NCI-H226 (cell line): ENCODE data around the gene ZNF407.

ENCODE experiments used
- DNase-seq: peaks from one replicate; pipeline ENCODE4 v3.0.0-alpha.2; 2015

ZNF407 gene

DNA sequence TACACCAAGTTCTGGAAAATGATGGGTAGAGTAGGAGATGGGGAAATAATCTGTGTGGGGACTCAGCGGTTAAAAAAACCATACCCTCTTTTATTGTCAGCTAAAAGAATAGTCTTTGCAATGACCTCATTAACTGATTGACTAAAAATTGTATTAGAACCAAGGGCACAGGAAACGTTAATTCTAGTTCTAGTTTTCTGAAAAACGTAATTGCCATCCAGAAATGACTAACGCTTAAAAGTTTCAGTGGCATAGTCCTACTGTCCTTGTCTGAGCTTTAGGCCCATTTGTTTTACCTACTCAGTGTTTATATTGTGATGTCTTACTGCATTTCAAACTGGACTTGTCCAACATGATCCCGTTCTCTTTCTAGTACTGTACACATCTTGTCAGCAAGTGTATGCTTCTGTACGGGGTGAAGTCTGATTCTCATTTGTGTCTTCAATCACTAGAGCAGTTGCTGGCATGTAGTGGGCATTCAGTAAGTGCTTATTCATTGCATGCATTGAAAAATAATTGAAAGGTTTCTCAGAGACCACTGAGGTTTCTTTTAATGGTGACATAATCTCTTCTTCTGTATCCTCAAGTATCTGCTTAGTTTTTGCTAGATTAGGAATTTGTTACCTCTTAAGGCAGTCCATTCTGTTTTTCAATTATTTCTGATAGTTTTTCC lies 81.5 kb downstream of the ZNF407 start:
- DNase-seq: no peak

DNA sequence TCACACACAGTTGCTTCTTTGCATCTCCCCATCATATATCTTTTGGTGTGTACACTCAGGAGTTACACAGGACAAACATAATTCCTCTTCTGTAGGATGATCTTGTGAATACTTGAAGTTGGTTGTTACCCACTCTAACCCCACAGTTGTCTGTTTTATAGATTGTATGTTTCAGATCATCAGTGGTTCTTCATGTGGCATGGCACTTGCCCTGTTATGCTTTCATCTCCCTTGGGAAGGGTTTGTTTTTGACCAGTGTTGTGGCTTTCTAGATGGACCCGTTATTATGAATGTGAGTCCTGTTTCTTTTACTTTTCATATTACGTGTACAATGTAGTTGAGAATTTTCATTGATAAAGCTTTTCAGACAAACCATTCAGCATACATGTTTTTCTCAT lies 82.0 kb downstream of the ZNF407 start:
- DNase-seq: no peak

DNA sequence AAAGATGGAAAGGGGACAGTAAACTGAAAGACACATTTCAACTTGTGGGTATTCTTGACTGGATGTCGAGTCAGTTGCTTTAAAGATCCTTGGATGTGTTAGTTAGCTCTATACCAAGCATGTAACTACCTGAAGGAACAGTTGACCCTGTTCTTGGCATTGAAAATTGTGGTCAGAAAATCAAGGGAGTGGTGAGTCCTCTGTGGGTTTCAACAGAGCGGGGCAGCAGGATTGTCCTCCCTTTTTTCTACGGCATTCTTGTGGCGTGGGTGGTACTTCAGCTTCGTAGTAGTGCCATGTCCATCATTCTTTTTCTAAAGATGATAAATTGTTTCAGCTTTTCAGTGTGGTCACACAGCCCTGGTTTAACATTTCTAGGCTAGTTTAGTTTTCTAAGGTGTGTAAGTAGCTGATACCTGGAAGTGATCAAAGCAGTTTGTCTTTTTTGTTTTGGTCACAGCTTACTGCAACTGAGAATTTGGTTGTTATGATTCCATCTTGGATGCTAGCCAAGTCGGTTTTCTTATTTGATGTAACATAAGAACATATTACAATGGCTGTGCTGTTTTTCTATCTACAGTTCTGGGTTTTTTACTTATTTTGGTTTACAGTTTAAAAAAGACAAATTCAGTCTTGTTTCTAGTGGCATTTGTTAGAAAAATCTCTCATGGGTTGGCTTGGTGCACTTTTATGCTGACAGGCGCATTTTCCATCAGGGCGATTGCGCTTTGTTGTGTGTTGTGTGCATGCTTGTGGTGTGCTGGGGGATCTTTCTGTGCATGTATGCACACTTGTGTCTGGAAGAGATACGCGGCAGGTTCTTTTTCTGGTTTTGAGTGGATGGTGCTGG lies 84.7 kb downstream of the ZNF407 start:
- no peak for DNase-seq

DNA sequence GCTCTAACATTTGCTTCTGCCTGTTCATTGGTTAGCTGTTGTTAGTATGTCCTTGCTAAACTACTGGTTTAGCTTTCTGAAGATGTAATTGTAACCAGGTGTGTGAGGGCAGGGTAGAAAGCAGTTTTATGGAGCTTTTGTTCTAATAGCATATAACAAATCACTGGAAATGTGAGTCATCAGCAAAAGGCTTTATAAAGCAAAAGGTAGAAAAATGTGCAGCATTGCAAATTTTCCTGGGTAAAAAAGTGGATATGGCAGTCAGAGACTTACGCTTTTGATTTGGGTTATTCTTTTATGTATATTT lies 85.3 kb downstream of the ZNF407 start:
- DNase-seq: no peak

DNA sequence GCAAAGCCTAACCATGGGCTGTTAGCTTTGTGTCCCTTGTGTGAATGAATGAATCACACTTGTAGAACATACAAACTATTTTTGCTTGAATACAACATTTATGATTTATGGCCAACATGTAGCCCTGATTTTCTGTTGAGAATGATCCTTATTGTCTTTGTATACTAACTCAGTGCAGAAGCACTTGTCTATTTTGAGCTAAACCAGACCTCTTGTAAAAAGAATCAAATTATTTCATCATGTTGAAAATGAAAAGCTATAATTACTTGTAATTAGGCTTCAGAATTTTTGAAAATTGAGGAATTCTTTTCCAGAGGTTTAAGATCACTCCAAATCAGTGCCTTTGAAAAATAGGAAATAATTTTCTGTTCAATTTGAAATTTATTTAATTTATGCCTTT lies 85.9 kb downstream of the ZNF407 start:
- no peak for DNase-seq

DNA sequence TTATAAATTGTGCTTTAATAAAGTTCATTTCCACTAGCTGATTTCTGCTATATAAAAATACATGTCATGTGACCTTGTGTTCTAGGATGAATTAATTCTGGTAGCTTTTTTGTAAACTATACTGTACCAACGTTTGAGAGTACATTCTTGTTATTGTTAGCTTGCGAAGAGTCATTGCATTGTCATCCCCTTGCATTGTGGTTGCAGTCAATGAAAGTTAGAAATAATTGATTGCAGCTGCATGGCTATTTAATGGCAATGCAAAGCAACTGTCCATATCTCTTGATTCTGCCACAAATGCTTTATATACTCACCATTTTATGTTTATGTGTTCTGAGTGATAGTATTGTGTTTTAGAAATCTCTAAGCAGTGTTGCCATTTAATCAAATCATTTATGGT lies 91.6 kb downstream of the ZNF407 start:
- DNase-seq: no peak

DNA sequence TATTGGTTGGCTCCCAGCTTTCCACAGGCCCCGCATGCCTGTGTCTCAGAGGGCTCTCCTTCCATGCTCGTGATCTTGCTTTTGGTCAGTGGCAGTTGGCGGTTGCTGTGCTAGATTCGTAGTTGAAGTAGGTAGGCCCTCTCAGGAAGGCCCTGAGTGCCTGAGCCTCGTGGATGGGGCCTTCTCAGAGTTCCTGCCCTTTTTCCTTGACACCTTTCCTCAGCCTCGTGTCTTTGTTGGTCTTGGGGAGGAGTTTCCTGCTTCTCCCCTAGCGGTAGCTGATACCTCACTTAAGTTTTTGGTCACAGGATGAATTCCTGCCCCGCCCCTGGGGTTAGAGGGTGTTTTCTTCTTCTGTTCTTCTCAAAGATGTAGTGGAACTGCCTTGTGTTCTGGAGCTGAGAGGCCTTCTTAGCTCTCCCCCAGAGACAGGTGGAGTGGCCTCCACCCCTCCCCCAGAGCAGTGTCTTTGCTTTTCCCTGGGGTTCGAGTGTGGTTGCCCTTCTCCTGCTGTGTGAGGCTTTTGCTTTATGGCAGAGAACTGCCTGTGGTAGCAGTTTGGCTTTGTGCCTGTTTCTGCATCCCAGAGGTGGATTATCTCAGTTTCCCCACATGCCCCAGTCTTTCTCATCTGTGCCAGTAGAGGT lies 94.8 kb downstream of the ZNF407 start:
- no peak for DNase-seq

DNA sequence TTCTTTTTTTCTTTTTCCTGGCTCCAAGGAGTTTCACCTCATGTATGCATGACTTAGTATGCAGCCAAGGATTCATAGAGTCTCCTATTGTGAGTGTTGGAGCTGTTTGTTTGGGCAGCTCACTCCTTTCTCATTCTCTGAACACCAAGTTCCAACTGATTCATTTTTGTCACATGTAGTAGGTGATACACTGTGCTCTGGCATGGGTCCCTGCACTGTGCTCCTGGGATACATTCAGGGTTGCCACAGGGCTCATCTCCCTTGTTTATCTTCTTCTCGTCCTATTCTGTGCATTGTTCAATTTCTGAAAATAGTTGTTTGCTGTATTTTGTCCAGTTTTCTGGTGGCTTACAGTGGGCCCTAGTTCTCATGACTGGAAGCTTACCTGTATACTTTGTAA lies 96.8 kb downstream of the ZNF407 start:
- DNase-seq: no peak

DNA sequence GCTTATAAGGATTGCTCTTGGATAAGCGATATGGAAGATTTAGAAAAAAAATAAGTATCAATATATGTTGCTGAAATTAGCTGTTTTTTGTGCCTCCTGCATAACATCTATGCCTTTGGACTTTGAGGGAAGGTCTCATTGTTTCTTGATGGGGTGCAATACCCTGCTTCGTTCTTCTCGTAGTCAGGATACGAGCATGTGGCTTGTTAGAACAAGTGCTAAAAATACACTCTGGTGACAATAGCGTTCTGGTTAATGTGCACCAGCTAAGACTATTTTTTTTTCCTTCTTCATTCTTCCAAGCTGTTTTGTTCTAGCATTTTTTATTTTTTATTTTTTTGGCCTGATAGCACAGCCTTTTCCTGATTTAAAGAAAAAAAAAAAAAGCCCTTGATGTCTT lies 97.5 kb downstream of the ZNF407 start:
- DNase-seq: no peak

DNA sequence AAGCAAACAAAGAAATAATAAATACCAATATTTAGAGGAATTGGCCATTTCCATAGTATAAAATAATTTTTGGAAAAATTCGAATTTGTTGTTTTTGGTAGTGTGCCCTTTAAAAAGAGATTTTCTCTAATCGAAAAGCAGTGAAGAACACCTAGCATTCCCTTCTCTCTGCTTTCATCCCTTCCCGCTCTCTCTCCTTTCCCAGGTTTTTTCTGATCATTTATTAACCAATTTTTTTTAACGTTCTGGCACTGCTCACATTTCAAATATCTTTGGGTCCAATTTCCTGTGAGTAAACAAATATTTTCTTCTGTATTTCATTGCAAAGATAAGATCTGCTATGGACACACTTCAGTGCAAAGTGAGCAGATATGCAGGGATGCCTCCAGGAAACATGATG lies 101.2 kb downstream of the ZNF407 start:
- no peak for DNase-seq

DNA sequence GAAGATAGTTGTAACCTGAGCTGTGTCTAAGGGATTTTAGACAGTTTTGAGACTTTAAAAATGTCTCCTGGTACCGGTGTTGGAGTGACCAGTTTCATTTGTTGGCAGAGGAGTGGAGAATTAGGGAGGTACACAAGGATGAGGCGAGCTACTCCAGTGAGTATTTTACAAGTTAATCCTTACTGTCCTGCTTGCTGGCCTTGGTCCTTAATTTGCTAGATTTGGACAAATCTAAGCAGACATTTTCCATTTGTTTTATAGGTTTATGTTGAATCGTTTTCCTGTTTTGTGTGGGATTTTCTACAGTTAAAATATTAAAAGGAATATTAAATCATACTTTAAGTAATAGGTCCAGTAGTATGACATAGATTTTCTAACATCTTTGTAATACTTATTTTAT lies 101.8 kb downstream of the ZNF407 start:
- no peak for DNase-seq

DNA sequence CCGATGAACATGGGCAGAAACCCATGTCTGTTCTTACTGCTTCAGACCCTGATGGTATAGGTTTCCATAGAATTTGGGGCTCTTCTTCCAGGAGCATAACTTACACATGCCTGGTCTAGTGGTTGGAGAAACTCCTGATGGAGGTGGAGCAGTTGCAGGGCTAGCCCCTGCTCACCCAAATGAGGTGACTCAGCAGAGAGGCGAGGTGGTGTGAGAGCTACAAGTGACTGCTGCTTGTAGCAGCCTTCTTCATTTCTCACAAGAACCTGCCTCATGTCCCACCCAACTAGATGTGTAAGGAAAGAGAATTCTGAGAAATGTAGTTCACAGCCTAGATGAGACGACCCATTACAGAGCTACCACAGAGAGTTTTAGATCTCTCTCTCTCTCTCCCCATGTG lies 105.3 kb downstream of the ZNF407 start:
- DNase-seq: no peak

DNA sequence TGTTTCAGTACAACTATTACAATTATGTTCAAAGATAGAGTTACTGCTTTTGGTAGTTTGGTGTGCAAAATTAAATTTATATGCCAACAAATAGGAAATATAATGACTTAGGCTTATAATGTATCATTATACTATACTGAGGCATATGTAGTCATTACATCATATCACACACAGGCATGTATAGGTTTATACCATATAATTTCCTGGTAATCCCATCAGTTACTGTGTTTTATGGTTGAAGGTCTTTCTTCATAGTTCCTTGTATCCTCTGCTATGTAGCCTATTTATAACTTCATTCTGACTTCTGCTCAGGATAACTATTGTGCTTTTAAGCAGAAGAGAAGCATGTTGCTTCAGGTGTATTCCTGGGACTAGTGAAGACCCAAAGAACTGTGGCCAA lies 110.5 kb downstream of the ZNF407 start:
- no peak for DNase-seq

DNA sequence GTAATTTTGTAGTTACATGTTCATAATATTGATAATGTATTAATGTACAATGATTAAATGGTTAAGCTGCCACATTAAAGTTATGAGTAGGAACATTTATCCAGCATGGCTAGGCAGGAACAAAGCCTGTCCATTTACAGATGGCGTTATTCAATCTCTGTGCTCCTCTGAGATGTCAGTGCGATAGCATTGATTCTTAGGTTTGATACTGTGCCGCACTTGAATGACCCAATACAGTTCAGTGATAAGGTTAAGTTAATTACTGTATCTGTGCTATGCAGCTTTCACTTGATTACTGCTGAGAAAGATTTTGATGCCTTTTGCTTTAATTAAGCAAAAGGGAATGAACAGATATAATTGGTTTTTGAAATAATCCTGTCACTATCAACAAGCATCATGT lies 111.8 kb downstream of the ZNF407 start:
- DNase-seq: no peak

DNA sequence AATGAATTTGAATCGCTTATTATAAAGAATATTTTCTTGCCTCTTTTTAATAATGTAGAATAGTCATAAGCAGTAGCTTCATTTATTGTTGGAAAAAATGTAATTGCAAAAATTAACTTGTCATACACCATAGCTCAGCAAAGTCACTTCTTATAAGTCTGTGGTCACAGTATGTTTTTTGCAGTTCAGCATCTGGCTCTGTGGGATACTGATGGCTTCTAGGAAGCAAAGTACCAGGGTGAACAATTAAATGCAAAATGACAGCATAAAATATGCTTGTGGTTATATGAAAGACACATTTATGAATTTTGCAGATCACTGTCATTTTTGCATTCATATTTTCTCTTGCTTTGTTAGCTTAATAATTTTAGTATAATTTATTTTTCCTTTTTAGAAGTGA lies 116.5 kb downstream of the ZNF407 start:
- DNase-seq: no peak

DNA sequence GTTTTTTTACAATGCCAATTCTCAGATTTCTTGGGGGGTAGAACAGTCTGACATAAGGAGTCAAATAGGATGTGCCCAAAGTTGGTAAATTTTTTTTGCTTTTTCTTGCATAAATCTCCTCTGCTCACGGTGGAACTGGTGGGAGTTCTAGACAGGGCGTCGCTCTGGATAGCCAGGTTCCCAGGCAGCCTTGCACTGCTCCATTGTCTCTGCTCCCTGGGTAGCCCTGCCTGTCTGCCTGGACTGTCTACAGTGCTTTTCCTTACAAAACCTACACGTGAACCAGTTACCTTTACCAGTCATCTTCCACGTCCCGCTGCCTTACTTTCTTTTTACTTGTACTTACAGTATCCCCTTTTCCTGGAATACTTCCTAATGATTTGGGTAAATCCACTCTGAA lies 117.1 kb downstream of the ZNF407 start:
- DNase-seq: no peak

DNA sequence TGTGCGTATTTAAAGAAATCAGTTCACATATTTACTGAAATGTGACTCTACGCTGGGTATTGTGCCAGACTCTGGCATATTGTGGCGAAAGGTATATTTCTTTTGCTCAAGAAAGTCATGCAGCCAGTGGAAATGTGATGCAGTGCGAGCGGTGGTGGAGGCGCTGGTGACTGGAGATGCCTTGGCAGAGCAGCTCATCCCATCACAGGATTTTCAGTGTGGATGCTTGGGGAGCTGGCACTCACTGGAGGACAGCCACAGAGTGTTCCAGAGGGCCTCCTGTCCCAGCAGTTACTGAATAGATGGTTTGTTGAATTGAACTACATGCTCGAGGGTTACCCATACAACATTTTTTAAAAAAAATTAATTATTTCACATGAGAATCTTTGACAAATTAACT lies 117.6 kb downstream of the ZNF407 start:
- DNase-seq: no peak

DNA sequence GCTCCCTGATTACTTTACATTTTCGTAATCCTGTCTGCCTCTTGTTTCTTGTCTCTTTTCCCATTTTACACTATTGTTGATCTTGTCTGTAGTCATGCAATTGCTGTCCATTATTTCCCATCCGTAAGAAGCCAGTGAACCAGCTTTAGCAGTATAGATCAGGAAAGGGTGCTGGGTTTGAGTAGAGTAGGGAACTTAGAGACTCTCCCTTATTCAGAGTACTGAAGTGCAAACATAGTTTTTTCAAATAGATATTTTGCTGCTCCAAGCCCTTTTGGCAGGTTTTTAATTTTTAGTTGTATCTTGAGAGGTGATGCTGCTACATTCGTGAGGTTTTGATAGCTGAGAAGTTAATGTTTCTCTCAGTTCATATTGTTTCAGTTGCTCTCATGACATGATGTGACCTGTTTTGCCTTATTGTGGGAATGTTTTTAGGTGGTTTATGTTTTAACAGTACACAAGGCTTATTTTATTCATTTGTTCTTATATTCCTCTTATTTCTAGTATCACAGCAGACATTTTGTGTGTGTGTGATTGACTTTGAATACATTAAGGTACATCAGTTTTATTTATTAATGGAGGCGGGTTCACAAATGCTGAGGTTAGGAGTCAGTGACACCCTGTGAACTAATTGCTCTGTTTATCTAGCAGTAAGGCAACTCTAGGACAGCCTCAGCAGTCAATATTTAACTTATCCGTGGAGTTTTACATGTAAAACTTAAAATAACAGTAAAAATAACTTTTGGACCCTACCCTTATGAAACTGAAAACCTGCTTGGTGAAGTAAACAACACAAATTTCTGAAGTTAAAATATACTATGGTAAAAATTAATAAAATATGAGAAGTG lies 118.4 kb downstream of the ZNF407 start:
- no peak for DNase-seq

DNA sequence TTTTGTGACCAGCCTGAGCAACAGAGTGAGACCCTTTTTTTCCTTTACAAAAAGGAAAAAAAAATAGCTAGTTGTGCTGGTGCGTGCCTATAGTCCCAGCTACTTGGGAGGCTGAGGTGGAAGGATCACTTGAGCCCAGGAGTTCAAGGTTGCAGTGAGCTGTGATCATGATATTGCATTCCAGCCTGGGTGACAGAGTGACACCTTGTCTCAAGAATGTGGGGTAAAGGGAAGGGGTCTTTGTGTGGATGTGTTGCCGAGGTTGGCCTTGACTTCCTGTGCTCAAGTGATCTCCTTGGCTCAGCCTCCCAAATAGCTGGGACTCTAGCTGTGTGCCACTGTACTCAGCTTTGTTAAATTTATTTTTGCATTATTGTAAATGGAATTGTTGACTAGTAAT lies 120.6 kb downstream of the ZNF407 start:
- DNase-seq: no peak

DNA sequence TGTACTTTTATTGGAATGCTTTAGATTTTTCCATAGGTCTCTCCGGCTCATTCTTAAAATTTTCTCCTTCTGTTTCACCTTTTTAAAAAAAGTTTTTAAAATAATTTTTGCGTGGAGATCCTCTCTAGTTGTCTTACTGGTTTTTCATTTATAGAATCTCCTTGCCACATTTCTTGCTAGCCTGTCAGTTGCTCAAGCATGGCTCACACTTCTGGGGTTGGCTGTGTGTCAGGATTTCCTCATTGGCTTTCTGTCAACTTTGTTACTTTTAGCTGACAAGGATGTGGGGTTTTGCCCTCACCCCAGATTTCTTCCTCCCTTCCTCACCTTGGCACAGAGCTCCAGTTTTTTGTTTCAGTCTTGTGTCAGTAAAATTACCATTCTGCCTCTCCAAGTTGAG lies 124.6 kb downstream of the ZNF407 start:
- DNase-seq: peak; percentile 57

DNA sequence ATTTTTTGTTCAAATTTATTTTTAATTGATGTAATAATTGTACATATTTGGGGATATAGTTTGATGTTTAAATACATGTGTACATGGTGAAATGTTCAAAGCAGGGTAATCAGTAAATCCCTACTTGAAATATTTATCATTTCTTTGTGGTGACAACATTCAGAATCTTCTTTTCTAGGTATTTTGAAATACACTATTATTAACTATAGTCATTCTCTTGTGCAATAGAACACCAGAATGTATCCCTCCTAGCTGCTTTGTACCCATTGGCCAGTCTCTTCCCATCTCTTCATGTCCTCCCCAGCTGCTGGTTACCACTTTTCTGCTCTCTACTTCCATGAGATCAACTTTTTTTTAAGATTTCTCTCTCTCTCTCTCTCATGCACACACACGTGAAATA lies 126.5 kb downstream of the ZNF407 start:
- DNase-seq: peak; percentile 28

DNA sequence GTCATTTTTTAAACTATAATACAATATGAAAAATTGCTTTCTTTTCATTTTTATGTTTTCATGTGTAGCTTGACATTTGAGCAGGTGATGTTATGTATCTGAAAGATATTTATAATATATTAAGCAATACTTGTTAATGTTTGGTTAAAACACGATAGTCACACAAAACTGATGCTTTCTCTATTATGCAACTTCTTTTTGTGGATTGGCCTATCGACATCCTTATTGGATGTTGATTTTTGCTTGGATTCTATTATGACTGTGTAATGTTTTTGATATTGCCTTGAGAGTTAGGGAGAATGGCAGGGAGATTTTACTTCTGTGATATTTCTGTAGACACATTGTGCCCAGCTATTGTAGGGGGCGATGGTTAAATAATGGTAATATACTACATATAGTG lies 128.0 kb downstream of the ZNF407 start:
- no peak for DNase-seq

DNA sequence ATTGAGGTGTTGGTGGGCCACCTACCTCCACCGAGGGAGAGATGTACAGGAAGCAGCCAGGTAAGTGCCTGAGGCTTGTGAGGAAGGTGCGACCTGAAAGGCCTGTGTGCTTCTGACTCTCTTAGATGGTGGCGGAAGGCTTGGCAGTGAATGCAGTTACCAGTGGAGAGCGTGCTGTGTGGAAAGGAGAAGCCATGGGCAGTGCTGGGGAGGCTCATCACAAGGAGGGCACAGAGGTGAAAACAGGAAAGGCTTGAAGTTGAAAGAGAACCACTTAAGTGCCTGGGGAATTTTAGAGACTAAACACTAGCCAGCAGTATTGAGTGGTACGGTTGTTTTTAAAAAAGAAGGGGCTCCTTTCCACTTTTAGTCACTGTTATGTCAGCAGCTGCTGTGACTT lies 130.9 kb downstream of the ZNF407 start:
- DNase-seq: no peak

DNA sequence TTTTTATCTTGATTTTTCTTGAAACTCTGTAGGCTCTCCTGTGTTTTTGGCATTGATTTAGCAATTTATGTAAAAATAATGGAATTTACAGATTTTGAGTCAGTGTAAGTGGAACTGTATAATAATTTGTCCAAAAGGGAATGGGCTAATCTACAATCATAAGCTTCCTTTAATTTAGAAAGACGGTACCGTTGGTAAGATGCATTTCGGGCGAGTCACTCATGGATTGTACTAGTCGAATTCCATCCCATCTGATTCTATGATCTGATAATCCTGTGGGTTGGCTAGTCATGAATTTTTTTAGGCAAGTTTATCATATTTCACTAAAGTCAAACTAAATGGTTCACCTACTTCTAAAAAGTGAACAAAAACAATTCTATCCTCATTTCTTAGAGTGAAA lies 133.4 kb downstream of the ZNF407 start:
- DNase-seq: peak; percentile 59
